ENCODE measurements around the gene UBD. TPM values are rescaled to one million over a fixed set of nuclear protein-coding genes. Genes with fewer than 3 reads are reported as not detected.

The UBD gene
- total RNA-seq, 1 donor from 2014 or later, result 4.3 TPM

GRCh38 chr6:29584821-29585220 is 25.3 kb upstream of the UBD start, which contains the start of gene OR2H2:
TSS of gene OR2H2 (plus strand) at chr6:29585121. CDS start at chr6:29587945, 2,824 bp downstream.
- no peak for DNase-seq (ENCODE audit: low read depth)
- H3K4me3 ChIP-seq (ENCODE audit: low read depth, low read length), result no peak within 1 kb of the TSS
- TF ChIP-seq CTCF (conservative IDR thresholded peaks at IDR 0.05; ENCODE audit: low read depth, low read length), result no peak

GRCh38 chr6:29577544-29577943 is 18.0 kb upstream of the UBD start:
- no peak for TF ChIP-seq CTCF (conservative IDR thresholded peaks at IDR 0.05; ENCODE audit: low read depth, low read length)
- no peak for DNase-seq (ENCODE audit: low read depth)
- no peak overlapping the region for H3K4me3 ChIP-seq (ENCODE audit: low read depth, low read length)

GRCh38 chr6:29576056-29576455 is 16.5 kb upstream of the UBD start:
- TF ChIP-seq CTCF (conservative IDR thresholded peaks at IDR 0.05; ENCODE audit: low read depth, low read length), result no peak
- H3K4me3 ChIP-seq (ENCODE audit: low read depth, low read length), result no peak overlapping the region
- no peak for DNase-seq (ENCODE audit: low read depth)

GRCh38 chr6:29567991-29568390 is 8.5 kb upstream of the UBD start:
- H3K4me3 ChIP-seq (ENCODE audit: low read depth, low read length), result no peak overlapping the region
- DNase-seq (ENCODE audit: low read depth), result no peak
- no peak for TF ChIP-seq CTCF (conservative IDR thresholded peaks at IDR 0.05; ENCODE audit: low read depth, low read length)

- no peak overlapping the region for H3K4me3 ChIP-seq (ENCODE audit: low read depth, low read length)
- no peak for DNase-seq (ENCODE audit: low read depth)
- TF ChIP-seq CTCF (conservative IDR thresholded peaks at IDR 0.05; ENCODE audit: low read depth, low read length), result no peak
Measured at GRCh38 chr6:29567541-29567940, 8.0 kb upstream of the UBD start.

- DNase-seq (ENCODE audit: low read depth), result no peak
- H3K4me3 ChIP-seq (ENCODE audit: low read depth, low read length), result no peak overlapping the region
- TF ChIP-seq CTCF (conservative IDR thresholded peaks at IDR 0.05; ENCODE audit: low read depth, low read length), result no peak
Measured at GRCh38 chr6:29566856-29567255, 7.3 kb upstream of the UBD start.

GRCh38 chr6:29564875-29565274 is 5.3 kb upstream of the UBD start:
- TF ChIP-seq CTCF (conservative IDR thresholded peaks at IDR 0.05; ENCODE audit: low read depth, low read length), result no peak
- no peak for DNase-seq (ENCODE audit: low read depth)
- H3K4me3 ChIP-seq (ENCODE audit: low read depth, low read length), result no peak overlapping the region
